Neutrophil (primary cell): ENCODE measurements around the gene RAB14.
"Not testable (repeated sequence)": the region's sequence is repeated elsewhere in the genome, so short reads cannot be mapped to it uniquely, and the experiment has no call there.

Experiments
- H3K27ac ChIP-seq: fragments of 200-600 bp; sonication (generic); 2 replicates; pipeline ENCODE4 v1.5.1; 2016; ENCODE audit warnings: mild to moderate bottlenecking, moderate library complexity
- H3K27me3 ChIP-seq: fragments of 200-600 bp; sonication (generic); 2 replicates; pipeline ENCODE4 v1.6.0; 2016; ENCODE audit warnings: mild to moderate bottlenecking
- H3K36me3 ChIP-seq: fragments of 200-600 bp; sonication (generic); 2 replicates; pipeline ENCODE4 v1.5.1; 2017
- H3K4me1 ChIP-seq, 2 experiments: fragments of 200-600 bp in 1 of 2; sonication (generic) in 1 of 2; 1 replicate in 1 of 2; 2 replicates in 1 of 2; pipeline versions ENCODE4 v1.5.1 to v1.6.1; 2013 to 2016; ENCODE audit warnings: low read depth in 1 of 2, low read length in 1 of 2, mild to moderate bottlenecking in 1 of 2, moderate library complexity in 1 of 2; ENCODE audit not compliant: control insufficient read depth in 1 of 2, insufficient read depth in 1 of 2
- H3K4me3 ChIP-seq, 2 experiments: fragments of 200-600 bp in 1 of 2; sonication (generic) in 1 of 2; 1 replicate in 1 of 2; 2 replicates in 1 of 2; pipeline ENCODE4 v1.5.1; 2013 to 2016; ENCODE audit warnings: low read depth in 1 of 2, low read length in 1 of 2, mild to moderate bottlenecking in 1 of 2, moderate library complexity in 1 of 2
- H3K9me3 ChIP-seq: fragments of 200-600 bp; sonication (generic); 2 replicates; pipeline ENCODE4 v1.5.1; 2016
- TF ChIP-seq, protein P1 (sequence below): fragments of 200-600 bp; sonication (generic); IDR thresholded peaks from 2 replicates; pipeline ENCODE4 v1.5.1; 2016; ENCODE audit warnings: antibody characterized with exemption

The RAB14 gene

DNA sequence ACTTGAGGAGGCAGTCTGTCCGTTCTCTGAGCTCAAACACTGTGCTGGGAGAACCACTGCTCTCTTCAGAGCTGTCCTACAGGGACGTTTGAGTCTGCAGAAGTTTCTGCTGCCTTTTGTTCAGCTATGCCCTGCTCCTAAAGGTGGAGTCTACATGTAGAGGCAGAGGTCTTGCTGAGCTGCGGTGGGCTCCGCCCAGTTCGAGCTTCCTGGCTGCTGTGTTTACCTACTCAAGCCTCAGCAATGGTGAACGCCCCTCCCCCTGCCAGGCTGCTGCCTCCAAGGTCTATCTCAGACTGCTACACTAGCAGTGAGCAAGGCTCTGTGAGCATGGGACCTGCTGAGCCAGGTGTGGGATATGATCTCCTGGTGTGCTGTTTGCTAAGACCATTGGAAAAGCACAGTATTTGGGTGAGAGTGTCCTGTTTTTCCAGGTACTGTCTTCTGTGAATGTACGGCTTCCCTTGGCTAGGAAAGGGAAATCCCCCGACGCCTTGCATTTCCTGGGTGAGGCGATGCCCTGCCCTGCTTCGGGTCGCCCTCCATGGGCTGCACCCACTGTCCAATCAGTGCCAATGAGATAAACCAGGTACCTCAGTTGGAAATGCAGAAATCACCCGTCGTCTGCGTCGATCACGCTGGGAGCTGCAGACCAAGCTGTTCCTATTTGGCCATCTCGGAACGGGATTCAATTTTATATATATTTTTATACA, 68.4 kb downstream of the RAB14 start:
- H3K27ac ChIP-seq, result no peak overlapping the region
- H3K4me1 ChIP-seq, result peaks cover 0 to 6% of the 10 kb centered on the region in 2 experiments
- no peak overlapping the region for H3K4me3 ChIP-seq
- peaks cover 22% of the 10 kb centered on the region for H3K36me3 ChIP-seq
- TF ChIP-seq, protein P1, sequence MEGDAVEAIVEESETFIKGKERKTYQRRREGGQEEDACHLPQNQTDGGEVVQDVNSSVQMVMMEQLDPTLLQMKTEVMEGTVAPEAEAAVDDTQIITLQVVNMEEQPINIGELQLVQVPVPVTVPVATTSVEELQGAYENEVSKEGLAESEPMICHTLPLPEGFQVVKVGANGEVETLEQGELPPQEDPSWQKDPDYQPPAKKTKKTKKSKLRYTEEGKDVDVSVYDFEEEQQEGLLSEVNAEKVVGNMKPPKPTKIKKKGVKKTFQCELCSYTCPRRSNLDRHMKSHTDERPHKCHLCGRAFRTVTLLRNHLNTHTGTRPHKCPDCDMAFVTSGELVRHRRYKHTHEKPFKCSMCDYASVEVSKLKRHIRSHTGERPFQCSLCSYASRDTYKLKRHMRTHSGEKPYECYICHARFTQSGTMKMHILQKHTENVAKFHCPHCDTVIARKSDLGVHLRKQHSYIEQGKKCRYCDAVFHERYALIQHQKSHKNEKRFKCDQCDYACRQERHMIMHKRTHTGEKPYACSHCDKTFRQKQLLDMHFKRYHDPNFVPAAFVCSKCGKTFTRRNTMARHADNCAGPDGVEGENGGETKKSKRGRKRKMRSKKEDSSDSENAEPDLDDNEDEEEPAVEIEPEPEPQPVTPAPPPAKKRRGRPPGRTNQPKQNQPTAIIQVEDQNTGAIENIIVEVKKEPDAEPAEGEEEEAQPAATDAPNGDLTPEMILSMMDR, result no peak
- H3K27me3 ChIP-seq, result no peaks in the 10 kb centered on the region
- H3K9me3 ChIP-seq, result no peaks in the 10 kb centered on the region

DNA sequence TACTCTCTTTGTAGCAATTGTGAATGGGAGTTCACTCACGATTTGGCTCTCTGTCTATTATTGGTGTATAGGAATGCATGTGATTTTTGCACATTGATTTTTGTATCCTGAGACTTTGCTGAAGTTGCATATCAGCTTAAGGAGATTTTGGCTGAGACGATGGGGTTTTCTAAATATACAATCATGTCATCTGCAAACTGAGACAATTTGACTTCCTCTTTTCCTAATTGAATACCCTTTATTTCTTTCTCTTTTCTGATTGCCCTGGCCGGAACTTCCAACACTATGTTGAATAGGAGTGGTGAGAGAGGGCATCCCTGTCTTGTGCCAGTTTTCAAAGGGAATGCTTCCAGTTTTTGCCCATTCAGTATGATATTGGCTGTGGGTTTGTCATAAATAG, 72.3 kb downstream of the RAB14 start:
- not testable (repeated sequence) for H3K27ac ChIP-seq, H3K27me3 ChIP-seq, H3K9me3 ChIP-seq, H3K4me1 ChIP-seq, H3K4me3 ChIP-seq, H3K36me3 ChIP-seq
